ENCODE measurements around the gene KIF5A. TPM values are rescaled to one million over a fixed set of nuclear protein-coding genes. Genes with fewer than 3 reads are reported as not detected.

The KIF5A gene
- polyA plus RNA-seq, 1 of the 3 experiments (the other 2 are of a cell fraction) = 6.2 TPM

DNA sequence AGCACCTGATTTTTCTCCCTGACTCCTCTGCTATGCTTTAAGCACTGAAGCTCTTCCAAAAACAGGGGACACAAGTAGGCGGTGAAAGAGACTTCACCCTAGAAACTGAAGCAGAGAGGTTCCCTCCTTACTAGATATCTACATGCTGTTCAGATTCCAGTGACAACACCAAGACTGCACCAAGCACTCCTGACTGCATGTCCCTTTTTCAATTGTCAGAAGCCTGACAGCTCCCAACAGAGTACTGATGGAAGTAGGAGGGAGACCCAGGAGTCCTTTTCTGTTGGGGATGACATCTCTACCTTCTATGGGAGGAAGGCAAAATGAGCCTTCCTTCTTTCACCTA is 13.3 kb upstream of the KIF5A start:
- Histone ChIP-seq H3K4me1 (ENCODE audit: control insufficient read depth in 1 of 2, insufficient read depth in 2 of 2, low read depth in 1 of 2, low read length in 1 of 2) (0 out of 4 replicates have a peak, but pooled peaks cover 0 to 3% of the 10 kb centered on the region in 2 experiments), H3K27me3 (ENCODE audit: insufficient read depth) (no peaks in the 10 kb centered on the region), H3K9me3 (no peaks in the 10 kb centered on the region), H3K79me2 (ENCODE audit: insufficient read depth) (peaks cover 31% of the 10 kb centered on the region), H3K36me3 (replicated peaks in 1 of 2; ENCODE audit: control insufficient read depth in 1 of 2, insufficient read depth in 2 of 2, low read length in 1 of 2) (peaks cover 56 to 83% of the 10 kb centered on the region in 2 experiments), H3K9me2 (no peaks in the 10 kb centered on the region), H3K4me2 (no peak overlapping the region), H3F3A (replicated peaks; ENCODE audit: insufficient read depth) (peaks cover 14% of the 10 kb centered on the region), H3K9ac (no peak overlapping the region), H2AFZ (ENCODE audit: low read depth) (no peak overlapping the region), H3K4me3 (ENCODE audit: low read depth in 2 of 2, low read length in 1 of 2) (no peak overlapping the region), H3K27ac (ENCODE audit: low read depth in 2 of 2, low read length in 1 of 2) (no peak overlapping the region), H4K20me1 (ENCODE audit: insufficient read depth) (peaks cover 5% of the 10 kb centered on the region; the same call in 1 of the 2 replicates)
- DNase-seq = no peak
- TF ChIP-seq REST (IDR thresholded peaks at IDR 0.05; ENCODE audit: low read depth, low read length) (no peak), MXI1 (IDR thresholded peaks at IDR 0.05; ENCODE audit: low read depth, low read length) (no peak), SIN3A (IDR thresholded peaks at IDR 0.05; ENCODE audit: borderline replicate concordance, low read depth, low read length) (no peak), MAX (IDR thresholded peaks at IDR 0.05; ENCODE audit: low read depth) (no peak), USF1 (IDR thresholded peaks at IDR 0.05; ENCODE audit: borderline replicate concordance, low read depth) (no peak)
- TF ChIP-seq, protein P1, sequence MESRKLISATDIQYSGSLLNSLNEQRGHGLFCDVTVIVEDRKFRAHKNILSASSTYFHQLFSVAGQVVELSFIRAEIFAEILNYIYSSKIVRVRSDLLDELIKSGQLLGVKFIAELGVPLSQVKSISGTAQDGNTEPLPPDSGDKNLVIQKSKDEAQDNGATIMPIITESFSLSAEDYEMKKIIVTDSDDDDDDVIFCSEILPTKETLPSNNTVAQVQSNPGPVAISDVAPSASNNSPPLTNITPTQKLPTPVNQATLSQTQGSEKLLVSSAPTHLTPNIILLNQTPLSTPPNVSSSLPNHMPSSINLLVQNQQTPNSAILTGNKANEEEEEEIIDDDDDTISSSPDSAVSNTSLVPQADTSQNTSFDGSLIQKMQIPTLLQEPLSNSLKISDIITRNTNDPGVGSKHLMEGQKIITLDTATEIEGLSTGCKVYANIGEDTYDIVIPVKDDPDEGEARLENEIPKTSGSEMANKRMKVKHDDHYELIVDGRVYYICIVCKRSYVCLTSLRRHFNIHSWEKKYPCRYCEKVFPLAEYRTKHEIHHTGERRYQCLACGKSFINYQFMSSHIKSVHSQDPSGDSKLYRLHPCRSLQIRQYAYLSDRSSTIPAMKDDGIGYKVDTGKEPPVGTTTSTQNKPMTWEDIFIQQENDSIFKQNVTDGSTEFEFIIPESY (IDR thresholded peaks at IDR 0.05; ENCODE audit: borderline replicate concordance, low read depth) = no peak
- ChIA-PET CTCF (interaction anchor here (0.8 to 1.5 kb wide), 5 partner anchors 10 to 157 kb away, joined by 3 to 7 read pairs (median 3); partner anchors contain the start of genes B4GALNT1 and DCTN2), POLR2A (interaction anchor here (1.2 kb wide), 1 partner anchor 10 kb away, joined by 3 read pairs; no protein-coding TSS in a partner anchor)
- 100% methylated on average over 1 of the region's 1 CpG for WGBS (ENCODE audit: low lambda C conversion rate)

GRCh38 chr12:57539134-57539768 is 10.6 kb upstream of the KIF5A start:
- Histone ChIP-seq H3K9me2 (no peaks in the 10 kb centered on the region), H3K4me2 (no peak overlapping the region), H3K9me3 (no peaks in the 10 kb centered on the region), H3K27me3 (ENCODE audit: insufficient read depth) (no peaks in the 10 kb centered on the region), H3K36me3 (replicated peaks in 1 of 2; ENCODE audit: control insufficient read depth in 1 of 2, insufficient read depth in 2 of 2, low read length in 1 of 2) (peaks cover 49 to 62% of the 10 kb centered on the region in 2 experiments), H4K20me1 (ENCODE audit: insufficient read depth) (peaks cover 12% of the 10 kb centered on the region), H3K4me3 (ENCODE audit: low read depth in 2 of 2, low read length in 1 of 2) (no peak overlapping the region), H3K9ac (no peak overlapping the region), H3K27ac (ENCODE audit: low read depth in 2 of 2, low read length in 1 of 2) (no peak overlapping the region), H3K4me1 (ENCODE audit: control insufficient read depth in 1 of 2, insufficient read depth in 2 of 2, low read depth in 1 of 2, low read length in 1 of 2) (peaks cover 3 to 6% of the 10 kb centered on the region in 2 experiments; a peak in 2 of 4 replicates), H3K79me2 (ENCODE audit: insufficient read depth) (peaks cover 58% of the 10 kb centered on the region), H3F3A (replicated peaks; ENCODE audit: insufficient read depth) (peaks cover 22% of the 10 kb centered on the region), H2AFZ (ENCODE audit: low read depth) (no peak overlapping the region)
- POLR2A ChIA-PET = interaction anchor here (0.9 to 2.7 kb wide), 3 partner anchors 8 to 13 kb away, joined by 3 to 10 read pairs (median 4); no protein-coding TSS in a partner anchor
- WGBS (ENCODE audit: low lambda C conversion rate) = 94% methylated on average over 4 of the region's 5 CpGs
- DNase-seq = no peak
- CTCF ChIA-PET = interaction anchor here (0.8 to 1.7 kb wide), 5 partner anchors 11 to 94 kb away, joined by 3 to 6 read pairs (median 3); partner anchors contain the start of gene B4GALNT1
- no peak for TF ChIP-seq IRF3 (IDR thresholded peaks at IDR 0.05; ENCODE audit: low read depth, low read length)
- TF ChIP-seq GABPA (IDR thresholded peaks at IDR 0.05; ENCODE audit: low read depth) = no peak
- TF ChIP-seq GATA2 (CRISPR knock-in tag; IDR thresholded peaks at IDR 0.05) = no peak
- no peak for TF ChIP-seq RAD21 (IDR thresholded peaks at IDR 0.05; ENCODE audit: low read length)
- no peak for TF ChIP-seq YY1 (IDR thresholded peaks at IDR 0.05; ENCODE audit: low read depth)
- no peak for TF ChIP-seq NRF1 (IDR thresholded peaks at IDR 0.05; ENCODE audit: low read depth, low read length)
- TF ChIP-seq MXI1 (IDR thresholded peaks at IDR 0.05; ENCODE audit: low read depth, low read length) = no peak
